PC-3 (cell line): ENCODE measurements around the gene FLII. TPM values are rescaled to one million over a fixed set of nuclear protein-coding genes. Genes with fewer than 3 reads are reported as not detected.

Source experiments
- ATAC-seq: fragments of 200-7000 bp; cut with Tn5 transposase; 2 replicates; pipeline ENCODE4 v1.9.1; 2020; ENCODE audit warnings: mild to moderate bottlenecking, moderate library complexity
- BruUV-seq: library from RNA; stranded (reverse); fragments of 400-500 nt; replicated peaks from 2 replicates; lab custom pipeline; 2021; lab: Mats Ljungman, UMichigan
- CTCF ChIA-PET: fragments of 300-600 bp; sonication (Branson Sonifier 250); formaldehyde crosslinking; loops from one replicate; lab custom pipeline; 2022; ENCODE audit warnings: antibody characterized with exemption; lab: Charles Lee
- POLR2A ChIA-PET: fragments of 300-600 bp; sonication (Branson Sonifier 250); formaldehyde crosslinking; loops from one replicate; lab custom pipeline; 2022; ENCODE audit warnings: antibody characterized with exemption; ENCODE audit not compliant: unreplicated experiment; lab: Charles Lee
- DNase-seq: peaks from one replicate; pipeline ENCODE4 v3.0.0-alpha.2; 2015
- H2AFZ ChIP-seq: fragments of 300-600 bp; sonication (generic); 2 replicates; pipeline ENCODE4 v1.6.0; 2016; ENCODE audit warnings: antibody characterized with exemption, low read length
- H3F3A ChIP-seq: fragments of 300-600 bp; sonication (generic); one replicate; pipeline ENCODE4 v1.6.0; 2017; ENCODE audit warnings: antibody characterized with exemption, low read length, control low read depth, mild to moderate bottlenecking; ENCODE audit not compliant: unreplicated experiment
- H3K27ac ChIP-seq: fragments of 300-600 bp; sonication (generic); 2 replicates; pipeline ENCODE4 v1.5.1; 2016; ENCODE audit warnings: mild to moderate bottlenecking, low read length
- H3K27me3 ChIP-seq: fragments of 300-600 bp; sonication (generic); 2 replicates; pipeline ENCODE4 v1.6.1; 2016; ENCODE audit warnings: low read length, mixed read lengths
- H3K36me3 ChIP-seq: fragments of 300-600 bp; sonication (generic); 2 replicates; pipeline ENCODE4 v1.6.1; 2016; ENCODE audit warnings: low read depth, mixed run types, low read length, mixed read lengths
- H3K4me1 ChIP-seq: fragments of 300-600 bp; sonication (generic); 2 replicates; pipeline ENCODE4 v1.5.1; 2016; ENCODE audit warnings: low read length; ENCODE audit not compliant: insufficient read depth
- H3K4me2 ChIP-seq: fragments of 300-600 bp; sonication (generic); 2 replicates; pipeline ENCODE4 v1.6.0; 2016; ENCODE audit warnings: low read length
- H3K4me3 ChIP-seq: fragments of 300-600 bp; sonication (generic); 2 replicates; pipeline ENCODE4 v1.5.1; 2016; ENCODE audit warnings: mild to moderate bottlenecking, low read length, mixed read lengths
- H3K79me2 ChIP-seq: fragments of 300-600 bp; sonication (generic); 2 replicates; pipeline ENCODE4 v1.6.1; 2017; ENCODE audit warnings: low read length, mixed read lengths
- H3K9ac ChIP-seq: fragments of 300-600 bp; sonication (generic); 2 replicates; pipeline ENCODE4 v1.6.0; 2016; ENCODE audit warnings: mild to moderate bottlenecking, low read length
- H3K9me2 ChIP-seq: fragments of 300-600 bp; sonication (generic); replicated peaks from 2 replicates; pipeline ENCODE4 v1.6.1; 2016; ENCODE audit warnings: mixed run types, low read length, mixed read lengths
- H3K9me3 ChIP-seq: fragments of 300-600 bp; sonication (generic); 2 replicates; pipeline ENCODE4 v1.6.1; 2016; ENCODE audit warnings: low read length, mixed read lengths
- H4K20me1 ChIP-seq: fragments of 300-600 bp; sonication (generic); 2 replicates; pipeline ENCODE4 v1.6.1; 2016; ENCODE audit warnings: low read length, mixed read lengths
- CTCF ChIP-seq: fragments of 300-600 bp; sonication (generic); conservative IDR thresholded peaks from 2 replicates; pipeline ENCODE4 v1.5.1; 2017; ENCODE audit warnings: antibody characterized with exemption, low read depth, mild to moderate bottlenecking, low read length
- EZH2 ChIP-seq: fragments of 300-600 bp; sonication (generic); IDR thresholded peaks from one replicate; pipeline ENCODE4 v1.6.1; 2017; ENCODE audit warnings: antibody characterized with exemption, mild to moderate bottlenecking, low read length; ENCODE audit not compliant: unreplicated experiment
- EZH2phosphoT487 ChIP-seq: fragments of 300-600 bp; sonication (generic); IDR thresholded peaks from 2 replicates; pipeline ENCODE4 v1.6.1; 2018; ENCODE audit warnings: mild to moderate bottlenecking, antibody characterized with exemption, low read length, borderline replicate concordance
- intact Hi-C: fragments of 100-400 bp; cut with micrococcal nuclease; formaldehyde crosslinking; loops from 2 replicates; pipeline ENCODE4 v1.9.0; 2023
- total RNA-seq: library from RNA; depleted of rRNA; stranded (reverse); fragments of >200 nt; gene quantifications from 2 replicates; pipeline ENCODE4 v1.2.3, GENCODE V29; 2014

FLII gene
- total RNA-seq, 1 experiment from 2014 or later: 537 TPM

- no peak overlapping the region for H3K4me2 ChIP-seq
- POLR2A ChIA-PET: no interaction called here
- no peaks in the 10 kb centered on the region for H3F3A ChIP-seq
- no peak overlapping the region for H3K4me3 ChIP-seq
- DNase-seq: no peak
- H3K27me3 ChIP-seq: no peaks in the 10 kb centered on the region
- no peak for TF ChIP-seq EZH2phosphoT487
- TF ChIP-seq EZH2: no peak
- no peak for TF ChIP-seq CTCF
- H3K79me2 ChIP-seq: peaks cover 37% of the 10 kb centered on the region
- no peak overlapping the region for H3K27ac ChIP-seq
- BruUV-seq: no TSS peak
- intact Hi-C loops: no loop called here
- no peak for ATAC-seq
- H2AFZ ChIP-seq: no peak overlapping the region
- CTCF ChIA-PET: no interaction called here
- H3K9me2 ChIP-seq: no peaks in the 10 kb centered on the region
- no peak overlapping the region for H3K9ac ChIP-seq
- H3K36me3 ChIP-seq: peaks cover 2% of the 10 kb centered on the region; the same call in 1 of the 2 replicates
- 0 out of 2 replicates have a peak, but pooled peaks cover 4% of the 10 kb centered on the region for H4K20me1 ChIP-seq
- H3K9me3 ChIP-seq: no peaks in the 10 kb centered on the region
- peaks cover 12% of the 10 kb centered on the region; the same call in 1 of the 2 replicates for H3K4me1 ChIP-seq
Observed at GRCh38 chr17:18229254-18229653, 29.3 kb downstream of the FLII start.

GRCh38 chr17:18228176-18228682, 30.3 kb downstream of the FLII start:
- Histone ChIP-seq H3K36me3 (no peaks in the 10 kb centered on the region), H3K4me2 (no peak overlapping the region), H3K9ac (no peak overlapping the region), H3K4me3 (no peak overlapping the region), H2AFZ (no peak overlapping the region), H3K27me3 (no peaks in the 10 kb centered on the region), H3K9me2 (no peaks in the 10 kb centered on the region), H3K9me3 (no peaks in the 10 kb centered on the region), H3F3A (no peaks in the 10 kb centered on the region), H3K79me2 (peaks cover 37% of the 10 kb centered on the region), H3K4me1 (peaks cover 12% of the 10 kb centered on the region; the same call in 1 of the 2 replicates), H4K20me1 (0 out of 2 replicates have a peak, but pooled peaks cover 4% of the 10 kb centered on the region), H3K27ac (no peak overlapping the region)
- ChIA-PET POLR2A (no interaction called here), CTCF (no interaction called here)
- ATAC-seq (no peak), DNase-seq (no peak)
- BruUV-seq: no TSS peak
- intact Hi-C loops: no loop called here
- TF ChIP-seq EZH2phosphoT487: no peak
- no peak for TF ChIP-seq EZH2
- TF ChIP-seq CTCF: no peak

- 0 out of 2 replicates have a peak, but pooled peaks cover 4% of the 10 kb centered on the region for H4K20me1 ChIP-seq
- no peak overlapping the region for H3K27ac ChIP-seq
- ATAC-seq (no peak), DNase-seq (no peak)
- no peak overlapping the region for H3K4me2 ChIP-seq
- H3K9me2 ChIP-seq: no peaks in the 10 kb centered on the region
- H3K9ac ChIP-seq: no peak overlapping the region
- no peaks in the 10 kb centered on the region for H3K27me3 ChIP-seq
- no peaks in the 10 kb centered on the region for H3K36me3 ChIP-seq
- CTCF ChIA-PET: no interaction called here
- peaks cover 37% of the 10 kb centered on the region for H3K79me2 ChIP-seq
- H3K9me3 ChIP-seq: no peaks in the 10 kb centered on the region
- H3K4me1 ChIP-seq: peaks cover 12% of the 10 kb centered on the region; the same call in 1 of the 2 replicates
- POLR2A ChIA-PET: no interaction called here
- no TSS peak for BruUV-seq
- no peak overlapping the region for H2AFZ ChIP-seq
- H3F3A ChIP-seq: no peaks in the 10 kb centered on the region
- intact Hi-C loops: no loop called here
- no peak overlapping the region for H3K4me3 ChIP-seq
- no peak for TF ChIP-seq EZH2
Observed at GRCh38 chr17:18227635-18228034, 30.9 kb downstream of the FLII start.
